GM19238 (cell line): Measurements from ENCODE around the gene HELZ.

Experiments used
- DNase-seq: peaks from one replicate; pipeline ENCODE4 v3.0.0; 2011; ENCODE audit warnings: low spot score; ENCODE audit not compliant: insufficient read length

HELZ gene

DNA sequence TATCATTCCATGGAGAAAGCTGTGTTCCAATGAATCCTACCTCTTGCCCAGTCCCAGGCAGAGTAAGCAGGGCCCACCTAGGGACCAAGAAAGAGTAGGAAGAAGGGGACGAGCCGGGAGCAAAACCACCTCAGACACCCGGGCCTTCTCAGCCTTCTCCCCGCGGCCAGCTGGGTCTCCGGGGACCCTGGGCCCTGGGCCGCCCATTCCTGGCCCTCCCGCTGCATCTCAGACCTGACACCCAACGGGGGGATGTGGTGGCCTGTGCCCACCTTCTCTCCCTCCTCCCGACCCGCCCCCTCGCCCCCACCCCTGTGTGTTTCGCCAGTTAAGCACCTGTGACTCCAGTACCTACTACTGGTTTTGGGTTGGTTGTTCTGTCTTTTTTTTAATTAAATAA lies 212.0 kb downstream of the HELZ start:
- no peak for DNase-seq

DNA sequence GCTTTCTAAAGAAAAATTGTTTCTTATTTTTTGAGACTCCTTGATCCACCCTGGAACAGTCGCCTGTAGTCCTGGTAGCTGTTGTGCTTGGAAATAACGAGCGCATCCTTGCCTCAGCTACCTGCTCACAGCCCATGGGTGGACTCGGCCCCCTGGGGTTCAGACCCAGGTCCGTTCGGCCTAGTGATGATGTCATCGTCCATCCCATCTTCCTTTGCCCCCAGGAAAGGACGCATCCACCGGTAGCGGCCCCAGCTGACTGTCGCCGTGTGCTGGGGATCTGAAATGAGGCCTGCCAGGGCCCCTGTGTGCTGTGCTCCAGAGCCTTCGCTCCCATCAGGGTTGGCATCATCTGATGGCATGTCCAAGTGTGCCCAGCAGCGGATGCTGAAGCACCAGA lies 212.6 kb downstream of the HELZ start:
- no peak for DNase-seq

DNA sequence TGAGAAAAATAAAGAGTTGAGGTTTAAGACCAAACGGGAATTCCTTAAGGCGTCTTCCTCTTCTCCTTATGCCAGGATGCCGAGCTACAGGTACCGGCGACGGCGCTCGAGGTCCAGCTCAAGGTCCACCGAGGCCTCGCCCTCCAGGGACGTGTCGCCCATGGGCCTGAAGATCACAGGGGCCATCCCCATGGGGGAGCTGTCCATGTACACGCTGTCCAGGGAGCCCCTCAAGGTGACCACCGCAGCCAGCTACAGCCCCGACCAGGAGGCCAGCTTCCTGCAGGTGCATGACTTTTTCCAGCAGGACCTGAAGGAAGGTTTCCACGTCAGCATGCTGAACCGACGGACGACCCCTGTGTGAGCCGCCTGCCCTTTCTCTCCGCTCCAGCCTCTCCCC lies 214.4 kb downstream of the HELZ start:
- no peak for DNase-seq

DNA sequence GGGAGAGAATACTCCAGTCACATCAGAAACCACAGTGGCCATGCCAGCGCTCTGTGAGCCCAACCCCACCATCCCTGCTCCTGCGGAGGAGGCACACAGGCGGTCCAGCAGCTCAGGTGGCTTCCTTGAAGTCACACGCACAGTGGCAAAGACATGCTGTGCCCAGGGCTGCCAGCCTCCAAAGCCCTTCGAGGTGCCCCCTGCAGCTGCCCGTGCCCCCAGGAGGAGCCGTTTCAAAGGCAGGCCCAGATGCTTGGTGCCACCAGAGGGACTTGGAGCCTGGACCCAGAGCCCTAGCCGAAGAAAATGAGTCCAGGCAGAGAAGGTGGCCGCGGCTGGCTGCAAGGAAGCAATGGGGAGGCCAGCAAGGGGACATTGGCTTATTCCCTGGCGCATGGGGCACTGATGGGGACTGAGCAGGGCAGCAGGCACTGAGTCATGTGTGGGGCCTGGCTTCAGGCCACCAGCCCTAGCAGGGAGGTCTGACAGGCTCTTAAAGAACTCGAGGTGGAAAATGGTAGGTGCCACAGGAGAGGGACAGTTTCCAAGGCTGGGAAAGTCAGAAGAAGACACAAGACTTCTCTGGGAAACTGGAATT lies 217.9 kb downstream of the HELZ start:
- DNase-seq: no peak

DNA sequence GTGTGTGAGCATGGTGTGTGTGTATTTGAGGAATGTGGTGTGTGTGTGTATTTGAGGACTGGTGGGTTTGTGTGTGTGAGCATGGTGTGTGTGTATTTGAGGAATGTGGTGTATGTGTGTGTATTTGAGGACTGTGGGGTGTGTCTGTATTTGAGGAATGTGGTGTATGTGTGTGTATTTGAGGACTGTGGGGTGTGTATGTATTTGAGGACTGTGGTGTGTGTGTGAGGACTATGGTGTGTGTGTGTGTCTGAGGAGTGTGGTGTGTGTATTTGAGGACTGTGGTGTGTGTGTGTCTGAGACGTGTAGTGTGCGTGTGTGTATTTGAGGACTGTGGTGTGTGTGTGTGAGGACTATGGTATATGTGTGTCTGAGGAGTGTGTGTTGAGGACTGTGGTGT lies 218.7 kb downstream of the HELZ start:
- no peak for DNase-seq

DNA sequence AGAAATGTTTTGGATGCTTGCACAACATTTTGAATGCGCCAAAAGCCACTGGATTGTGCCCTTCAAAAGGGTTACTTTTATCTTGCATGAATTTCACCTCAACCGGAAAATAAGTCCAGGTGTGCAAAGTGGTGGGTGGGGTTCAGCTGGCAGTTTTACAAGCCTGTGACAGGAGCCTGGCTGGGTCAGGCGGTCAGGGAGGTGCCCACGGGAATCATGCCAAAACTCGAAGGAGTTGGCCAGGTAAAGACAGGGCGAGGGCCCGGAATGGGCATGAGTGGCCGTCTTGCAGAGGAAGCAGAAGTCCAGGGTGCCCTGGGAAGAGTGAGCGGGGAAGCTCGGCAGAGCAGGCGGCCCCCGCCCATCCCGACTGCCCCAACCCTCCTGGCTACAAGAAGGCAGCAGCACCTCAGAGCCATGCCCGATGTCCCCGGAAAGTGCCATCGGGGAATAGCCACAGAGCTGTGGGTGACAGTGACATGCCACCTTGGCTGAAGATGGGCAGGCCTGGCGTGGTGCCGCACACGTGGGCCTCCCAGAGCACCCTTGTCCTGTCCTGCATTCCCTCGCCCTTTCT lies 219.7 kb downstream of the HELZ start:
- no peak for DNase-seq

DNA sequence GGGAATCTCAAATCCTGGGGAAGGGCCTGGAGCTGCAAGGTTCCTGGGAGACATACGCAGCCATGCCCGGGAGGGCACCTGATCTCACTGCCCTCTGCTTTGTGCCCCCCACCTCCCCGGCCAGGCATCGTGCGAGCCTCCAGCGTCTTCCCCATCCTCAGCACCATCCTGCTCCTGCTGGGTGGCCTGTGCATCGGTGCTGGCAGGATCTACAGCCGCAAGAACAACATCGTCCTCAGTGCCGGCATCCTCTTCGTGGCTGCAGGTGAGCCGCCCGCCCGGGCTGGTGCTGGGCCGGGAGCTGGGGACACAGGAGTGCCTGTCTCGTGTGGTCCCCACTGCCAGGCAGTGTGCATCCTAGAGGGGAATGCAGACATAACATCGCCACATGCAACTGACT lies 220.3 kb downstream of the HELZ start:
- DNase-seq: no peak

DNA sequence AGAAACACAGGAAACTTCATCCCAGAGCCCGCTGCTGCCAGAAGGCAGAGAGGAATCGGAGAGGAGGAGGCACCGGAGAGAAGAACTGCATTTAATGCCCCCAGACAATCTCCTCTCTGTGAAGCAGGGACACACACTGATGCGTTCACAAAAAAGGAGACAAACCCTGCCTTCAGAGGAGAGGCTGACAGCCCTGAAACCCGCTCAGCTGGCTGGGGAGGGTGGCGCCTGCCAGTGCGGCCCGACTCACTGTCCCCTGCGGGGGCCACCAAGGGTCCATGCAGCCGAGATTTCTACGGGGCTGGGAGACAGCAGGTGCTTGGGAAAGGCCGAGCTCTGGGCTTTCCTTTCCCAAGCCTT lies 222.6 kb downstream of the HELZ start:
- no peak for DNase-seq

DNA sequence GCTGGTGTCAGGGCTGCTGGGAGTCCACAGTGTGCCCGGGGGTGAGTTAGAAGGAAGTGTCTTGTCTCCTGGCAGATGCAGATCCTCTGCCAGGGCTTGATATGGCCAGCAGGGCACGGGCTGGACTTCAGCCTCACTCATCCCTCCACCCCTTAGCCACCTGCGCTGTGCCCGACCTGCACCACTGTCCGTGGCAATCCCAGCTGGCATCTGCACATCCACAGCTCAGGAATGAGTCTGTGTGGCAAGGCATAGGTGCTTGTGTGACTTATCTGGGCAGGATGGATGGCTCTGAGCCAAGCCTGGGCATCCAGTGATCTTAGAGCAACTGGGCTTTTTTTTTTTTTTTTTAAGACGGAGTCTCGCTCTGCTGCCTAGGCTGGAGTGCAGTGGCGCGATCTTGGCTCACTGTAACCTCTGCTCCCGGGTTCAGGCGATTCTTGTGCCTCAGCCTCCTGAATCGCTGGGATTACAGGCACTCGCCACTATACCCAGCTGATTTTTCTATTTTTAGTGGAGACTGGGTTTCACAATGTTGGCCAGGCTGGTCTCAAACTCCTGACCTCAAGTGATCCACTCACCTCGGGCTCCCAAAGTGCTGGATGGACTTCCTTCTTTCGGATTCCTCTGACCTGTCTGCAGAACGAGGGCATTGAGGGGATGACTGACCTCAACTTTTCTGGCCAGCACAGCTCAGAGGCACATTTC lies 223.1 kb downstream of the HELZ start:
- no peak for DNase-seq

DNA sequence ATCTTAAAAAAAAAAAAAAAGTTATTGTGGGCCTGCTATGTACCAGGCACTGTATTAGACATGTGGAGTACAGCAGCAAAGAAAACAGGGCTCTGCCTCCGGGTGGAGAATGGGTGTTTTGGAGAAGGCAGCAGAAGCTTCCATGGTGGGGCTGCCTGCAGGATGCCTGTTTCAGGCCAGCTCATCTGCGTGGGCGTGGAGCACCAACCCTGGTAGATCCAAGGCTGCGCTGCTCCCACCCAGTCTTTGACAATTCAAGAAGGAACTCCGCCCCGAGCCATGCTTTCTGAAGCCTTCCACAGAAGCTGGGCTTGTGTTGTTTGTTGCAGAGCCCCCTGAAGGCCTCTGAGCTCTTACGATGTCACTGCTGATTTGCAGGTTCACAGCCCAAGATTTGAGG lies 223.8 kb downstream of the HELZ start:
- no peak for DNase-seq
